GM19023 (cell line): Measurements from ENCODE around the gene SARNP.

Experiments used
- ATAC-seq: cut with Tn5 transposase; IDR thresholded peaks from one replicate; pipeline ENCODE4 v1.9.1; 2021; ENCODE audit warnings: mild to moderate bottlenecking, moderate library complexity; ENCODE audit not compliant: unreplicated experiment

SARNP gene

DNA sequence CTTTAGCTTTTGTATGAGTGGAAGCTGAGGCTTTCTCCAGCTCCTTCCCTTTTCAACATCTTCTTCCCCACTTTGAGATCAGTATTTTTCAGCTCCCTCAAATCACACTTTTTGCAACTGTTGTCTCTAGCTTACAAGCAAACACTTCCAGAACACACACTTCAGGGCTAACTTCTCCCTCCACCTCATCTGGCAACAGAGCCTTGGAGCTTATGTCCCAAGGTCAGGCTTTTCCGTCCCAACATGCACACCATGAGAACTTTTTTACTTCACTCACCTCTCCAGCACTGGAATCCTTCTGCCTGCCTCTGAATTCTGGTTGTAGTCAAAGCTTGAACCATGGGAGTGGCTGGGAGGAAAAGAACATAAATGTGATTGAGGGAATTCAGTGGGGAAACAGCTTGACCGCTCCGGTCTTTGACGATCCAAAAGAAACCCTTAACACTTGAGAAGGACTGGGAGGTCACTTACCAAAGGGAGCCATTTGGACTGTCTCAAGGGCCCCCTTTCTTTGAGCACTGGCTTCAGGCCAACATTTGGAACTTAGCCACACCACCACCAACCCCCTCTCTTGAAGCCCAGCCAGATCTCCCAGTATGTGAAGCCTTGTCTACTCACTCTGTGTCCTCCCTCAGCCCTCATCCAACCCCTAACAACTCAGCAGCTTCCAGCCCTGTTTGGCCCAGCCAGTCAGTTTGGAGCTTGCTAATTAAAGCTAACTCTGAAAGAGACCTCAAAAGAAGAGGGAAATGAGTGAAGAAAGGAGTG is 105.6 kb downstream of the SARNP start:
- ATAC-seq = no peak

DNA sequence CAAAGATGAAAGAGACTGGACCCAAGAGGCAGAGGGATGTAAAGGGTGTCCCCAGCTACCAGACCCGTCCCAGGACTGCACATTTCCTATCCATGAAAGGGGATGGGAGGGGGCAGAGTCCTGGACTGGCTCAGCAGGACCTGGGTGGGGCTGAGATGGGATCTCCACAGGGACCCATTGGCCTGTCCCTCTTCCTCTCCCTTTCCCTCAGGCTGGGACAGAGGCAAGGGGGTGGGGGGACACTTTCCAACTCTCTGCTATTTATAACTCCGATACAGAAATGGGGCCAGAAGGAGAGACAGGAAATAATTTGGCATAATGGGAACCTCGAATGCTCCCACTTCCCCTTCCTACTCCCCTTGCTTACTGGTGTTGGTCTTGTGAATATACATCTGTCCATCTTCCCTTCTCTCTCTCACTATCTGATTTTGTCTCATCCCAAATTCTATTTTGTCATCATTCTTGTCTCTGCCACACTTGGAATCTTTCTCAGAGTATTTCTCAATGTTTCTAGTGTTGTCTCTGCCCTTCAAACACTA is 108.8 kb downstream of the SARNP start:
- ATAC-seq = no peak

DNA sequence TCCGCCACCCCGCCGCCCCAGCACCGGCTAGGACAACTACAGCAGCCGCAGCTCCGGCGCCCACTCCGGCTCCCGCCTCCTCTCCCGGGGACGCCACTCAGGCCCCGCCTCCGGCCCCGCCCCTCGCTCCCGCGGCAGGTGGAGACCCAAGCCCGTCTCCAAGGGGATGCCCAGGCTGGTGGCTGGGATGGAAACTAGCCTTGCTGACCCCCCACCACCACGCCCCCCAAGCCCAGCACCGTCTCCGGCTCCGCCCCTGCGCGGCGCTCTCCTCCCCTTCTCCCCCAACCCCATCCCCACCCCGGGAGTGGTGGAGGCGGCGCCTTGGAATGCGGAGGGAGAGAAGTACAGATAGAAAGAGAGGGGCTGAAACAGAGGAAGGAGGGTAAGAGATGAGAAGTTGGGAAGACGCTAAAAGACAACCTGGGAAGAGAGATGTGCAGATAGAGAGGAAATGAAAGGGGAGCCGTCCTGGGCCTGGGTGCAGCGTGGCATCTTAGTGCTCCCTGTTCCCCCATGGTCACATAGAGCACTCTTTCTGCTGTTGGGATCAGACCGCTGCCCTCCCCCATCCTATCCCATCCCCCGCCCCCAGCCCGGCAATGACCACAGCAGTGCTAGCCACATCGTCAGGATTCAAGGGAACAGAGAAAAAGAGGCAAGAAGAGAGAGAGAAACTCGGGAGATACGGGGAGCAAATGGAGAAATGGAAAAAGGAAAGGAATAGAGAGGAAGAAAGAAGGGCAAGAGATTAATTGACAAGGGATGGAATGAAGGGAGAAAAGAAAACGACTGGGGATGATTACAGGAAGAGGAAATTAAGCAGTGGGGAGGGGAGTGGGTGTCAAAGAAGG is 109.5 kb downstream of the SARNP start, which contains the start of gene ITGA7:
Gene ITGA7, minus strand, starts transcription at position 64 of the 854 bp plus-strand sequence. CDS start 222 bp downstream, outside the sequence.
- ATAC-seq = peak; percentile 75
